C4-2B (cell line): Measurements from ENCODE around the gene TMEM178B.

ENCODE experiments used
- ZFX ChIP-seq: fragments of 450-650 bp; IDR thresholded peaks from 2 replicates; pipeline ENCODE4 v1.6.1; 2017
- TF ChIP-seq, protein P1 (sequence below): fragments of 450-650 bp; conservative IDR thresholded peaks from 2 replicates; pipeline ENCODE4 v1.5.1; 2017; ENCODE audit warnings: mild to moderate bottlenecking

- TF ChIP-seq, protein P1, sequence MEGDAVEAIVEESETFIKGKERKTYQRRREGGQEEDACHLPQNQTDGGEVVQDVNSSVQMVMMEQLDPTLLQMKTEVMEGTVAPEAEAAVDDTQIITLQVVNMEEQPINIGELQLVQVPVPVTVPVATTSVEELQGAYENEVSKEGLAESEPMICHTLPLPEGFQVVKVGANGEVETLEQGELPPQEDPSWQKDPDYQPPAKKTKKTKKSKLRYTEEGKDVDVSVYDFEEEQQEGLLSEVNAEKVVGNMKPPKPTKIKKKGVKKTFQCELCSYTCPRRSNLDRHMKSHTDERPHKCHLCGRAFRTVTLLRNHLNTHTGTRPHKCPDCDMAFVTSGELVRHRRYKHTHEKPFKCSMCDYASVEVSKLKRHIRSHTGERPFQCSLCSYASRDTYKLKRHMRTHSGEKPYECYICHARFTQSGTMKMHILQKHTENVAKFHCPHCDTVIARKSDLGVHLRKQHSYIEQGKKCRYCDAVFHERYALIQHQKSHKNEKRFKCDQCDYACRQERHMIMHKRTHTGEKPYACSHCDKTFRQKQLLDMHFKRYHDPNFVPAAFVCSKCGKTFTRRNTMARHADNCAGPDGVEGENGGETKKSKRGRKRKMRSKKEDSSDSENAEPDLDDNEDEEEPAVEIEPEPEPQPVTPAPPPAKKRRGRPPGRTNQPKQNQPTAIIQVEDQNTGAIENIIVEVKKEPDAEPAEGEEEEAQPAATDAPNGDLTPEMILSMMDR, result no peak
- no peak for TF ChIP-seq ZFX
Observed at GRCh38 chr7:141246426-141246825, 172.6 kb downstream of the TMEM178B start.
